Left ventricle myocardium inferior (tissue), 1 donor: ENCODE measurements around the gene GAS7. TPM values are rescaled to one million over a fixed set of nuclear protein-coding genes. Genes with fewer than 3 reads are reported as not detected.

Source experiments
- DNase-seq: peaks from one replicate; pipeline ENCODE4 v3.0.0-alpha.2; 2020
- H3K27ac ChIP-seq: fragments of 200-600 bp; replicated peaks from 2 replicates; pipeline ENCODE4 v1.8.0; 2021
- H3K27me3 ChIP-seq: fragments of 200-600 bp; 2 replicates; pipeline ENCODE4 v1.8.0; 2021; ENCODE audit warnings: low read depth
- H3K36me3 ChIP-seq: fragments of 200-600 bp; 2 replicates; pipeline ENCODE4 v1.8.0; 2021
- H3K4me1 ChIP-seq: fragments of 200-600 bp; 2 replicates; pipeline ENCODE4 v1.8.0; 2021
- H3K4me3 ChIP-seq: fragments of 200-600 bp; 2 replicates; pipeline ENCODE4 v1.8.0; 2021; ENCODE audit warnings: mild to moderate bottlenecking, moderate library complexity
- H3K9me3 ChIP-seq: fragments of 200-600 bp; replicated peaks from 2 replicates; pipeline ENCODE4 v1.8.0; 2021
- CTCF ChIP-seq: fragments of 200-600 bp; IDR thresholded peaks from 2 replicates; pipeline ENCODE4 v1.8.0; 2021; ENCODE audit warnings: antibody characterized with exemption, mild to moderate bottlenecking, borderline replicate concordance
- intact Hi-C: fragments of 100-400 bp; cut with micrococcal nuclease; formaldehyde crosslinking; loops from one replicate; pipeline ENCODE4 v1.11.0; 2022
- total RNA-seq: library from RNA; stranded (reverse); fragmentation: NEBNext Ultra II Directional; extraction: Animal tissue kit (Norgen Biotek cat#: 25700); gene quantifications from one replicate; pipeline ENCODE4 v1.2.1, GENCODE V29; 2021
- donor health status: DM: no; HTN: yes; CAD: no; lungs with severe emphysema.

Gene GAS7
- total RNA-seq, 1 donor from 2014 or later: 87.6 TPM

- Histone ChIP-seq H3K9me3 (no peaks in the 10 kb centered on the region), H3K4me1 (peaks cover 3% of the 10 kb centered on the region), H3K27ac (no peak overlapping the region), H3K36me3 (no peaks in the 10 kb centered on the region), H3K27me3 (peaks cover 20% of the 10 kb centered on the region), H3K4me3 (no peak overlapping the region)
- TF ChIP-seq CTCF: no peak
- no peak for DNase-seq
- intact Hi-C loops: no loop called here
Measured at GRCh38 chr17:9907883-9908648, 290.3 kb downstream of the GAS7 start.

- no peak for TF ChIP-seq CTCF
- H3K9me3 ChIP-seq: no peaks in the 10 kb centered on the region
- intact Hi-C loops: no loop called here
Measured at GRCh38 chr17:9907131-9907530, 291.3 kb downstream of the GAS7 start.

GRCh38 chr17:9906616-9907015 lies 291.8 kb downstream of the GAS7 start:
- Histone ChIP-seq H3K27me3 (peaks cover 22% of the 10 kb centered on the region), H3K4me1 (peaks cover 3% of the 10 kb centered on the region), H3K4me3 (no peak overlapping the region), H3K36me3 (no peaks in the 10 kb centered on the region), H3K9me3 (no peaks in the 10 kb centered on the region), H3K27ac (no peak overlapping the region)
- TF ChIP-seq CTCF: no peak
- DNase-seq: no peak
- intact Hi-C loops: no loop called here

More at GRCh38 chr17:9907131-9907530, 291.3 kb downstream of the GAS7 start:
- peaks cover 22% of the 10 kb centered on the region for H3K27me3 ChIP-seq
- H3K27ac ChIP-seq: no peak overlapping the region
- DNase-seq: no peak
- no peak overlapping the region for H3K4me3 ChIP-seq
- no peaks in the 10 kb centered on the region for H3K36me3 ChIP-seq
- H3K4me1 ChIP-seq: peaks cover 3% of the 10 kb centered on the region

GRCh38 chr17:9905902-9906301 lies 292.5 kb downstream of the GAS7 start:
- no peak overlapping the region for H3K27ac ChIP-seq
- intact Hi-C loops: no loop called here
- no peak overlapping the region for H3K4me3 ChIP-seq
- H3K9me3 ChIP-seq: no peaks in the 10 kb centered on the region
- peak; percentile 66 for TF ChIP-seq CTCF
- peaks cover 22% of the 10 kb centered on the region for H3K27me3 ChIP-seq
- peaks cover 3% of the 10 kb centered on the region for H3K4me1 ChIP-seq
- H3K36me3 ChIP-seq: no peaks in the 10 kb centered on the region
- DNase-seq: peak; percentile 49

- H3K27me3 ChIP-seq: peaks cover 24% of the 10 kb centered on the region
Measured at GRCh38 chr17:9905078-9905415, 293.4 kb downstream of the GAS7 start, which contains the start of gene RCVRN. Gene RCVRN (minus strand): TSS chr17:9905271. CDS start chr17:9905180, 91 bp downstream.

More at GRCh38 chr17:9905078-9905415, 293.4 kb downstream of the GAS7 start, which contains the start of gene RCVRN:
- intact Hi-C loops: no loop called here
- Histone ChIP-seq H3K4me1 (peaks cover 3% of the 10 kb centered on the region), H3K9me3 (no peaks in the 10 kb centered on the region), H3K27ac (no peak within 1 kb of the TSS), H3K36me3 (no peaks in the 10 kb centered on the region), H3K4me3 (no peak within 1 kb of the TSS)
- no peak for DNase-seq
- TF ChIP-seq CTCF: no peak
